ENCODE measurements around the gene VPS13D.
"Not testable (repeated sequence)": the region's sequence is repeated elsewhere in the genome, so short reads cannot be mapped to it uniquely, and the experiment has no call there.

VPS13D gene

GRCh38 chr1:12524266-12524665, 294.4 kb downstream of the VPS13D start:
- DNase-seq = no peak

- no peak for DNase-seq
Measured at GRCh38 chr1:12525311-12526181, 295.7 kb downstream of the VPS13D start.

GRCh38 chr1:12527564-12527963, 297.7 kb downstream of the VPS13D start:
- DNase-seq = no peak

- DNase-seq = no peak
Measured at GRCh38 chr1:12528021-12528852, 298.4 kb downstream of the VPS13D start.

GRCh38 chr1:12529640-12530174, 299.9 kb downstream of the VPS13D start:
- no peak for DNase-seq

GRCh38 chr1:12530462-12531178, 300.8 kb downstream of the VPS13D start:
- no peak for DNase-seq

- no peak for DNase-seq
Measured at GRCh38 chr1:12531179-12531499, 301.3 kb downstream of the VPS13D start.

GRCh38 chr1:12532405-12533315, 302.8 kb downstream of the VPS13D start:
- DNase-seq = no peak

GRCh38 chr1:12536023-12536639, 306.3 kb downstream of the VPS13D start:
- no peak for DNase-seq

GRCh38 chr1:12537294-12537693, 307.5 kb downstream of the VPS13D start:
- no peak for DNase-seq

- DNase-seq = no peak
Measured at GRCh38 chr1:12537906-12538461, 308.2 kb downstream of the VPS13D start.

- DNase-seq = not testable (repeated sequence)
Measured at GRCh38 chr1:12538536-12538935, 308.7 kb downstream of the VPS13D start.

GRCh38 chr1:12539320-12539704, 309.5 kb downstream of the VPS13D start:
- DNase-seq = no peak

GRCh38 chr1:12539705-12540579, 310.1 kb downstream of the VPS13D start:
- DNase-seq = no peak

- no peak for DNase-seq
Measured at GRCh38 chr1:12540580-12541273, 310.9 kb downstream of the VPS13D start.

GRCh38 chr1:12541274-12542137, 311.7 kb downstream of the VPS13D start:
- no peak for DNase-seq

- no peak for DNase-seq
Measured at GRCh38 chr1:12542138-12542465, 312.3 kb downstream of the VPS13D start.
